ENCODE results near the gene CA10. TPM values are rescaled to one million over a fixed set of nuclear protein-coding genes. Genes with fewer than 3 reads are reported as not detected.

The CA10 gene
- total and polyA plus RNA-seq, 9 of the 15 experiments (the other 6 are each of a cell fraction or from before 2014, with no cell fraction given), result not detected

DNA sequence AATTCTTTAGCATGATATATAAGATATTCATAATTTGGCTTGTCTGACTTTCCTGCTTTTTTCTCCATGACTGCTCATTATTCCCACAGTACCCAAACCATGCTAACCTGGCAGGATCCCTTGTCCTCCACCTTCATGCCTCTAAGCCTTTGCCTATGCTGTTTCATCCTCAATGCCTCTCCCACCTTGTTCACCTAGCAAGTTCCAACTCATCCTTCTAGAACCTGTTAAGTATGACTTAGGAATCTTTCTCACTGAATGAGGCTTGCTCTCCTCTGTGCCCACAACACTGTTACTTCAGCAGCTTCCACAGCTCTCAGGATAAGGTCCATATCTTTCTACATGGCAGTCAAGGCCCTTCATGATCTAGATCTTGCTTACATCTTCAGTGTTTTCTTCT lies 34.0 kb downstream of the CA10 start:
- no peaks in the 10 kb centered on the region for H3K36me3 ChIP-seq (ENCODE audit: control insufficient read depth, insufficient read depth, low read length)
- no peak overlapping the region for H3K9ac ChIP-seq (ENCODE audit: insufficient read depth in 1 of 2, low read depth in 2 of 2, low read length in 2 of 2)
- H3K79me2 ChIP-seq (ENCODE audit: control insufficient read depth, insufficient read depth, low read length), result no peaks in the 10 kb centered on the region
- in situ Hi-C loops (cut with MboI) (no loop called here), intact Hi-C loops (cut with micrococcal nuclease) (no loop called here)
- H4K20me1 ChIP-seq (replicated peaks; ENCODE audit: control insufficient read depth, insufficient read depth, low read length), result no peaks in the 10 kb centered on the region
- H3K4me2 ChIP-seq (ENCODE audit: insufficient read depth, low read length), result no peak overlapping the region
- ATAC-seq (no peak), DNase-seq (ENCODE audit: extremely low read depth in 1 of 4, low spot score in 3 of 4) (no peak), FAIRE-seq (no peak)
- ChIA-PET POLR2A (no interaction called here), CTCF (ENCODE audit: low intra/inter-chr PET ratio) (no interaction called here)
- BruUV-seq (replicated peaks), result no TSS peak
- no peaks in the 10 kb centered on the region for H3K27me3 ChIP-seq (ENCODE audit: control insufficient read depth in 2 of 2, insufficient read depth in 2 of 2, low read length in 2 of 2)
- no peak overlapping the region for H3K27ac ChIP-seq (ENCODE audit: extremely low read depth, low read depth, low read length)
- no peak overlapping the region for H2AFZ ChIP-seq (ENCODE audit: low read depth, low read length)
- no peak overlapping the region for H3K4me3 ChIP-seq
- no peaks in the 10 kb centered on the region for H3K9me3 ChIP-seq (replicated peaks; ENCODE audit: control insufficient read depth, insufficient read depth, low read depth, low read length)
- no peaks in the 10 kb centered on the region for H3K9me1 ChIP-seq (ENCODE audit: control insufficient read depth, insufficient read depth, low read length)
- H3K4me1 ChIP-seq (replicated peaks in 1 of 2; ENCODE audit: control insufficient read depth in 2 of 2, insufficient read depth in 2 of 2, low read length in 2 of 2), result no peaks in the 10 kb centered on the region
- TF ChIP-seq LARP7 (IDR thresholded peaks at IDR 0.05), result no peak
- TF ChIP-seq JUNB (CRISPR knock-in tag; conservative IDR thresholded peaks at IDR 0.05), result no peak
- TF ChIP-seq SRSF3 (IDR thresholded peaks at IDR 0.05; ENCODE audit: insufficient read depth, low read length), result no peak
- TF ChIP-seq ZNF146 (CRISPR knock-in tag; IDR thresholded peaks at IDR 0.05; ENCODE audit: unreplicated experiment), result no peak
- no peak for TF ChIP-seq EP400 (IDR thresholded peaks at IDR 0.05)
- TF ChIP-seq, protein P1, sequence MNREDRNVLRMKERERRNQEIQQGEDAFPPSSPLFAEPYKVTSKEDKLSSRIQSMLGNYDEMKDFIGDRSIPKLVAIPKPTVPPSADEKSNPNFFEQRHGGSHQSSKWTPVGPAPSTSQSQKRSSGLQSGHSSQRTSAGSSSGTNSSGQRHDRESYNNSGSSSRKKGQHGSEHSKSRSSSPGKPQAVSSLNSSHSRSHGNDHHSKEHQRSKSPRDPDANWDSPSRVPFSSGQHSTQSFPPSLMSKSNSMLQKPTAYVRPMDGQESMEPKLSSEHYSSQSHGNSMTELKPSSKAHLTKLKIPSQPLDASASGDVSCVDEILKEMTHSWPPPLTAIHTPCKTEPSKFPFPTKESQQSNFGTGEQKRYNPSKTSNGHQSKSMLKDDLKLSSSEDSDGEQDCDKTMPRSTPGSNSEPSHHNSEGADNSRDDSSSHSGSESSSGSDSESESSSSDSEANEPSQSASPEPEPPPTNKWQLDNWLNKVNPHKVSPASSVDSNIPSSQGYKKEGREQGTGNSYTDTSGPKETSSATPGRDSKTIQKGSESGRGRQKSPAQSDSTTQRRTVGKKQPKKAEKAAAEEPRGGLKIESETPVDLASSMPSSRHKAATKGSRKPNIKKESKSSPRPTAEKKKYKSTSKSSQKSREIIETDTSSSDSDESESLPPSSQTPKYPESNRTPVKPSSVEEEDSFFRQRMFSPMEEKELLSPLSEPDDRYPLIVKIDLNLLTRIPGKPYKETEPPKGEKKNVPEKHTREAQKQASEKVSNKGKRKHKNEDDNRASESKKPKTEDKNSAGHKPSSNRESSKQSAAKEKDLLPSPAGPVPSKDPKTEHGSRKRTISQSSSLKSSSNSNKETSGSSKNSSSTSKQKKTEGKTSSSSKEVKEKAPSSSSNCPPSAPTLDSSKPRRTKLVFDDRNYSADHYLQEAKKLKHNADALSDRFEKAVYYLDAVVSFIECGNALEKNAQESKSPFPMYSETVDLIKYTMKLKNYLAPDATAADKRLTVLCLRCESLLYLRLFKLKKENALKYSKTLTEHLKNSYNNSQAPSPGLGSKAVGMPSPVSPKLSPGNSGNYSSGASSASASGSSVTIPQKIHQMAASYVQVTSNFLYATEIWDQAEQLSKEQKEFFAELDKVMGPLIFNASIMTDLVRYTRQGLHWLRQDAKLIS (CRISPR knock-in tag; IDR thresholded peaks at IDR 0.05), result no peak
- no peak for TF ChIP-seq GTF2F1 (IDR thresholded peaks at IDR 0.05; ENCODE audit: low read depth, low read length)
- no peak for TF ChIP-seq NFIC (IDR thresholded peaks at IDR 0.05)
- TF ChIP-seq, protein P2, sequence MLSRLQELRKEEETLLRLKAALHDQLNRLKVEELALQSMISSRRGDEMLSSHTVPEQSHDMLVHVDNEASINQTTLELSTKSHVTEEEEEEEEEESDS (CRISPR knock-in tag; IDR thresholded peaks at IDR 0.05), result no peak
- TF ChIP-seq, protein P3, sequence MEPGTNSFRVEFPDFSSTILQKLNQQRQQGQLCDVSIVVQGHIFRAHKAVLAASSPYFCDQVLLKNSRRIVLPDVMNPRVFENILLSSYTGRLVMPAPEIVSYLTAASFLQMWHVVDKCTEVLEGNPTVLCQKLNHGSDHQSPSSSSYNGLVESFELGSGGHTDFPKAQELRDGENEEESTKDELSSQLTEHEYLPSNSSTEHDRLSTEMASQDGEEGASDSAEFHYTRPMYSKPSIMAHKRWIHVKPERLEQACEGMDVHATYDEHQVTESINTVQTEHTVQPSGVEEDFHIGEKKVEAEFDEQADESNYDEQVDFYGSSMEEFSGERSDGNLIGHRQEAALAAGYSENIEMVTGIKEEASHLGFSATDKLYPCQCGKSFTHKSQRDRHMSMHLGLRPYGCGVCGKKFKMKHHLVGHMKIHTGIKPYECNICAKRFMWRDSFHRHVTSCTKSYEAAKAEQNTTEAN (CRISPR knock-in tag; IDR thresholded peaks at IDR 0.05), result no peak
- no peak for TF ChIP-seq NR2F6 (CRISPR knock-in tag; IDR thresholded peaks at IDR 0.05)
- TF ChIP-seq NUFIP1 (IDR thresholded peaks at IDR 0.05; ENCODE audit: partially characterized antibody), result no peak
- no peak for TF ChIP-seq SMAD2 (IDR thresholded peaks at IDR 0.05; ENCODE audit: low read depth, low read length)
- TF ChIP-seq, protein P4, sequence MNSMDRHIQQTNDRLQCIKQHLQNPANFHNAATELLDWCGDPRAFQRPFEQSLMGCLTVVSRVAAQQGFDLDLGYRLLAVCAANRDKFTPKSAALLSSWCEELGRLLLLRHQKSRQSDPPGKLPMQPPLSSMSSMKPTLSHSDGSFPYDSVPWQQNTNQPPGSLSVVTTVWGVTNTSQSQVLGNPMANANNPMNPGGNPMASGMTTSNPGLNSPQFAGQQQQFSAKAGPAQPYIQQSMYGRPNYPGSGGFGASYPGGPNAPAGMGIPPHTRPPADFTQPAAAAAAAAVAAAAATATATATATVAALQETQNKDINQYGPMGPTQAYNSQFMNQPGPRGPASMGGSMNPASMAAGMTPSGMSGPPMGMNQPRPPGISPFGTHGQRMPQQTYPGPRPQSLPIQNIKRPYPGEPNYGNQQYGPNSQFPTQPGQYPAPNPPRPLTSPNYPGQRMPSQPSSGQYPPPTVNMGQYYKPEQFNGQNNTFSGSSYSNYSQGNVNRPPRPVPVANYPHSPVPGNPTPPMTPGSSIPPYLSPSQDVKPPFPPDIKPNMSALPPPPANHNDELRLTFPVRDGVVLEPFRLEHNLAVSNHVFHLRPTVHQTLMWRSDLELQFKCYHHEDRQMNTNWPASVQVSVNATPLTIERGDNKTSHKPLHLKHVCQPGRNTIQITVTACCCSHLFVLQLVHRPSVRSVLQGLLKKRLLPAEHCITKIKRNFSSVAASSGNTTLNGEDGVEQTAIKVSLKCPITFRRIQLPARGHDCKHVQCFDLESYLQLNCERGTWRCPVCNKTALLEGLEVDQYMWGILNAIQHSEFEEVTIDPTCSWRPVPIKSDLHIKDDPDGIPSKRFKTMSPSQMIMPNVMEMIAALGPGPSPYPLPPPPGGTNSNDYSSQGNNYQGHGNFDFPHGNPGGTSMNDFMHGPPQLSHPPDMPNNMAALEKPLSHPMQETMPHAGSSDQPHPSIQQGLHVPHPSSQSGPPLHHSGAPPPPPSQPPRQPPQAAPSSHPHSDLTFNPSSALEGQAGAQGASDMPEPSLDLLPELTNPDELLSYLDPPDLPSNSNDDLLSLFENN (IDR thresholded peaks at IDR 0.05; ENCODE audit: low read depth in 2 of 2, low read length in 2 of 2), result no peak
- no peak for TF ChIP-seq TCF7L2 (IDR thresholded peaks at IDR 0.05; ENCODE audit: low read depth, low read length)
- no peak for TF ChIP-seq CSDE1 (IDR thresholded peaks at IDR 0.05)

All from K562 (cell line).